NK-92 treated with Interleukin-12 subunit alpha and Interleukin-12 subunit beta, amount 100 ng/mL, for 24 hours (cell line): Measurements from ENCODE around the gene ARHGEF4.
"Not testable (repeated sequence)": the region's sequence is repeated elsewhere in the genome, so short reads cannot be mapped to it uniquely, and the experiment has no call there.

Source experiments
- DNase-seq: peaks from one replicate; lab custom pipeline; 2025; lab: John Stamatoyannopoulos, UW

ARHGEF4 gene

DNA sequence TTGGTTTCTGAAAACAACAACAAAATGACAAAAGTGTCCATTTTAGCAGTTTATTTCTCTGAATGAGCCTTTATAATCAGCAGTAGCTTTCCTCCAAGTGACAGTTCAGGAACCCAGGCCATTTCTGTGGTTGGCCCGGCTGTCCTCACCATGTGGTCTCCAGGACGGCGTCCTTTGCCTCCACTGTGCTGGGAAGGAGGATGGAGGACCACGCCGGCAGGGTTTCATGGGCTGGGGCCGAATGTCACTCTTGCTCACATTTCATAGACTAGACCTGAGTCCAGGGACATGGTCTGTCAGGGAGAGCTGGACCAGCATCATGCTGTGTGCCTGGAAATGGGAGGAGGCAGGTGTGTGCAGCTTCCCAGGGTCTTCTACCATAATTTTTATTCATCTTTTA is 50.9 kb downstream of the ARHGEF4 start:
- DNase-seq: no peak

DNA sequence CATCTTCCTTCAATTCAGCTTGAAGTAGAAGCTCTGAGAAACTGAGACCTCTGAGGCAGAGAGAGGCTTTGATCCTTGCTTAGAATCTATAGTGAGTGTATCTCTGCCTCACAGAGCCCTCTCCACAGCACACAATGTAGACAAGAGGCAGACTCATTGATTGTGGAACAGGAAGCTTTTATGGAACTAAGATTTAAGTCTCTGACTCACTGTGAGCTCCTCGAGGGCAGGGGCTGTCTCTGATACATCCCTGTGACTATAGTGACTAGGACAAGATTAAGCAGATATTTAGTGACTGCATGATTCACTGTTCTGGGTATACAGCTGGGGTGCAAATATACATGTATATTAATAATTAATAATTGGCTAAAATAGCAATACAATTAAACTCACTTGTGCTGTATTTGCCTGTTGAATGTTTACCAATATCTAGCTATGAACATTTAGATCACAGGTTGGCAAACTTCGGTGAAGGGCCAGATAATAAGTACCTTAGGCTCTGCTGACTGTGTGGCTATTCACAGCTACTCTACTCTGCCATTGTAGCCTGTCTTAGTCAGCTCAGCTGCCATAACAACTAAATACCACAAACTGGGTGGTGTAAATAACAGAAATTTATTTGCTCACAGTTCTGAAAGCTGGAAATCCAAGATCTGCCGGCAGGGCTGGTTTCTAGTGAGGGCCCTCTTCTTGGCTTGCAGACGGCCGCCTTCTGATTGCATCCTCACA is 54.4 kb downstream of the ARHGEF4 start:
- no peak for DNase-seq

DNA sequence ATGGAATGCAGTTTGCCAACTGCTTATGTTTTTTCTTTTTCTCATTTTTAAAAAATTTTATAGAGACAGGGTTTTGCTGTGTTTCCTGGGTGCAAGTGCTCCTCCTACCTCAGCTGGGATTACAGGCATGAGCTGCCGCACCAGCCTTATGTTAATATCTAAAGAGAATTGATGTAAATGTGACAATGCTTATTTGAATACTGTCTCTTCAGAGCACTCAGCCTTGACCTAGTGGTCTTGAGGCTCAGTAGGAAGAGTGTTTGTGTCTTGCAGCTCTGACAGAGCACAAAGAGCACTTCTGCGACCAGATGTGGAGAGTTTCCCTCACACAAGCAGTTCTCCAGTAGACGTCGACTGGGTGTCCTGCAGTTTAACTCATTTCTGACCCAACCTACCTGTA is 55.3 kb downstream of the ARHGEF4 start:
- no peak for DNase-seq

DNA sequence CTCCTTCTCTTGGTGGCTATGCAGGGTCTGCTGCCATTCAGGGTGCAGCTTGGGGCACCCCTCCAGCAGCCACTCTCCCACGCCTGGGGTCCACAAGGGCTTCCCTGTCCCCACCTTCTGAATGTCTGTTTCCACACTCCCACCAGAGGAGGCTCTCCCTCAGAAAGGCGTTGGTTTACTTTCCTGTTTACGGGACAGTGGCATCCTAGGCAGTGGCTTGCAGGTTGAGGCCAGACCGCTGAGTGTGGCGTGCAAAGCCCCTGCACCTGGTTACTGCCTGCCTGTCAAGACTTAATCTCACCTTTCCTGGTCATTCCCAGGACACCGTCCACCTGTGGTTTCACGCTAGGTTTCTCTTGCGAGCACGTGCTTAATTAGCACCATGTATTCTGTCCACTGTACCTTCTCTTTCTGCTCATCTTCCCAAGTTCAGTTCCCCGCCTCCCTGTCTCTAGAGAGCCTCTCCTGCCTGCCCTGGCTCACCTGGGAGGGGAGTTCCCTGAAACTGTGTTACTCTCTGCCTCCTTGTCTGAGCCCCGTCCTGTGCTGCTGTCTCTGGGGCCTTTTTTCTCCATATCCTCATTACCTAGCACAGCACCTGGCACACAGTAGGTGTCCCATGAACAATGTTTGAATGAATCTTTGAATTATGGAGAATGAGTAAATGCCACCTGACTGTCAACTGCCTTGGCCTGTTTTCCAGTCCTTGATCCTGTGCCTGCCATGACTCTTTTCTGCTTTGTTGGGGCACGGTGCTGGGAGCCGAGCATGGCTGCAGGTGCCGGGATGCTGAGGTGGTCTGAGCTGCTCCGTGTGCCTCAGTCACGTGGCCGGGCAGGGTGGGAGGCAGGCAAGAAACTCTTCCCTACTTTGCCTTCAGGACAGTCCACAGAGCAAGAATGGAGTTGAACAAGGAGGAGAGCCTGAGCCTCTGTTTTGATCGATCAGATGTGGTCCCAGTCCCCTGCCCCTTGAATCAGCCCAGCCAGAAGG is 56.4 kb downstream of the ARHGEF4 start:
- no peak for DNase-seq

DNA sequence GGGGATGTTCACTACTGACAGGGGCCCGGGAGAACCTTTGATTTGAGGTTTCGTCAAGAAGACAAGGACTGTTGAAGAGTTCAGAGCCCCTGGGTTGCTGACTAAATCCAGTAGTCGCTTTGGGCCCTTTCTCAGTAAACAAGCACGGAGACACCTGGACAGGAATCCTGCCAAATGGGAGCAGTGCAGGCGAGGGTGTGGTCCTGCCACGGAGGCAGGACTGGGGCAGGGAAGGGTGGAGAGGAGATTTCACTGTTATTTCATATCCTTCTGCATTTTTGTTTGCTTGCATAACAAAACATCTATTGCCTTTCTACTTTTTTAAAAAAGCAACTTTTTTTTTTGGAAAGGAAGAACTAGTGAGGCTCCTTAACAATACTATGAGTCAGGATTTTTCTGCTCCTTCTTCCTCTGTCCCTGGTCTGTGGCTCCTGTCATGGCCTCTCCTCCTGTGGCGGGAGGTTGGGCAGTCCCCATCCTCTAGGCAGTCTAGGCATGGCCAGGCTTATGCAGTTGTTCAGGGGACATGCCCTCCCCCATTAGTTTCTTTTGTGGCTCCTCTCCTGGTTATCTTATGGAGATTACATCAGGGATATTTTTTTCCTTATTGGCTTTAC is 57.7 kb downstream of the ARHGEF4 start:
- no peak for DNase-seq

DNA sequence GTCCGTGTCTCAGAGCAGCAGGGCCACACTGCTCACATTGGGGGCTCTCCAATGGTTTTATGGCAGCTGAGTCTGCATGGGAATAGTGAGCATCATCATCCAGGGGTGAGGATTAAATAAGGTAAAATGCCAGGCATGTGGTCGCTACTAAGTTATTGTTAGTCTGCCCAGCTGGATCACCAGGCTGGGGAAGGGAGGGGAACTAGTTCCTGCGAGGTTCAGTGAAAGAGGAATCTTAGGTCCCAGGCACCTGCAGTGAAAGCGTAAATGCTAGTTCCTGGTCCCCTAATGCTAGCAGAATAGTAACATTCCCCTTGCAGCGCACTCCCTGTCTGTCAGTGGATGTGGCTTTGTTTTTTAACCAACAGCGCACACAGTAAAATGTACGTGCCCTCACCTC is 60.1 kb downstream of the ARHGEF4 start:
- no peak for DNase-seq

DNA sequence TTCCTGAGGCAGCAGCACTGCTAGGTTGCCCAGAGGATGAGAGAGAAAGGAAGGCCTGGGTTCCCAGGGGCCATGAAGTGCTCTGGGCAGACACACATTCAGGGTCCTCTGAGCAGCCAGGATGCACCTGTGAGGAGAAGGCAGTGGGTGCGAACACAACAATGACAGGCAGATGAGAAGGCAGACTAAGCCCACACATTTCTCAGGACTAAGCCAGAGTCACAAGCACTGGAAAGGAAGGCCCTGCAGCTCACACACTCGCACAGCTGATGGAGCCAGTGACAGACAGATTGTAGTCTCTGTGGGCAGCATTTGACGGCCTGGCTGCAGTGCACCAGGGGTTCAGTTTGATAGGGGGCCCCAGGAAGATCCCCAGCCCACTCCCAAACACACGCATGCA is 61.8 kb downstream of the ARHGEF4 start:
- DNase-seq: no peak

DNA sequence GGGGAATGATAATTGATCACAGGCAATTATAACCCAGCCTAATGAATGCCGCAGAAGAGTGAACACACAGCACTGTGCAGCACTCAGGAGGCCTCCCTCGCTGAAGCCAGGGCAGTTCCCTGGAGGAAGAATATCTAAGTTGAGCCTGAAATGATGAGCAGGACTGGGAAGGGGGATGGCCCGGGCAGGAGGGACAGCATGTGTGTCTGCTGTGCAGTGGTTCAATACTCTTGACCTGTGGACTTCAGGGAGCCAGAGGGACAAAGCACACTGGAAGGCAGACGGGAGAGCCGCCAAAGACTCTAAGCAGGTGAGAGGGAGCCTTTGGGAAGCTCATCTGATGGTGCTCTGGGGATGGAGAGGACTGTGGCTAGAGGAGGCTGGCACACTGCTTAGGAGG is 62.6 kb downstream of the ARHGEF4 start:
- no peak for DNase-seq

DNA sequence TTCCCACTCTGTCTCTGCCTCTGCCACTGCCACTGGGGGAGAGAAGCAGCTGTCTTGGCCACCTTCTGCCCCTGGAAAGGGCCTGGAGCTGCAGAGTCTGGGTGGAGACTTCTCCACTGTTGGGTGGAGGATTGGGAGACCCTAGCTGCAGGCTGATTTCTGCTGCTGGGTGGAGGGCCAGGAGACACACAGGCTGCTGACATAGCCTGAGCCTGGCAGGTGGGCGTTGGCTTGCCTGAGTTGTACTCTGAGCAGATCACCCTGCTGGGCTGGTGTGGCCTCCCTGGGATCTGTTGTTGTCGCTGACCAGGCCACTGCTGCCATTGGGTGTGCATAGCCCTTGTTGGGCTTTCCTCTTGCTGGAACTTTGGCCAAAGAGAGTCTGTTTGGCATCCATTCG is 64.3 kb downstream of the ARHGEF4 start:
- DNase-seq: no peak

DNA sequence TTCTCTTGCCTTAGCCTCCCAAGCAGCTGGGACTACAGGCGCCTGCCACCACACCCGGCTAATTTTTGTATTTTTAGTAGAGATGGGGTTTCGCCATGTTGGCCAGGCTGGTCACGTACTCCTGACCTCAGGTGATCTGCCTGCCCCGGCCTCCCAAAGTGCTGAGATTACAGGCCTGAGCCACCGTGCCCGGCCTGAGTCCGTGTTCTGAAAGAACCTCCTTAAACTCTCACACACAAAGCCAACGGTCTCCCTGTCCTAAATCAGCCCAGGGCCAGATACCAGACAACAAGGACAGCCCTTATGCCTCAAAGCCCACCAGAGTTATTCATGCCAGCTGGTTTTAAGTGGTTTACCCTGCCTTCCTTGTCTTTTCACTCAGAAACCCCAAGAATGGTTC is 64.9 kb downstream of the ARHGEF4 start:
- DNase-seq: not testable (repeated sequence)

DNA sequence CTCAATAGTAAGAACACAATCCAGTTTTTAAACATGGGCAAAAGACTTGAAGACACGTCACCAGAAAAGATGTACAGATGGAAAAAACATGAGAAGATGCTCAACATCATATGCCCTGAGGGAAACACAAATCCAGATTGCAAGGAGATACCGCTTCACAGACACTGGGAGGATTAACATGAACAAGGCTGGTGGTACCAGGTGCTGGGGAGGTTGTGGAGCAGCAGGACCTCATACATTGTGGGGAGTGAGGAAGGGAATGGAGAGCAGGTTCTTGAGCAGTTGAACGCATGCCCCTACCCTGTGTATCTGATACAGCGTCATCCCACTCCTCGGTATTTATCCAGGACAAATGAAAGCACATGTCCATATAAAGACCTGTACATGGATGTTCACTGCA is 72.1 kb downstream of the ARHGEF4 start:
- DNase-seq: no peak

DNA sequence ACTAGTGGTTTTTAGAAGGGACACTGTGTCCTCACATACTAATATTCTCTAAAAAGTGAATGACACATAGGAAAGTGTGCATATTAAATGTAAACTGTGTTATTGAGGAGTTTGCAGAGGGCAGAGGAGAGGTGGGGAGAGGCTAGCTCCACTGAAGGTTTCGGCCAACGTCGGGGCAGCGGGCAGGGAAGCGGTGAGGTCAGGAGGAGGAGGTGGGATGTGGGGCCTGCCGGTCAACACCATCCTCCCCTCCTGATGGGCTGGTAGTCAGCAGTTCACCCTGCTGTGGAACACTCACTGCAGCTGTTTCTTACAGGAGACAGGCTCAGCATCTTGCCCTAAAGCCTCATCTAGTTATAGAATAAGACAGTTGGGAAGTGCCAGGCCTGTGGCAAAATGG is 74.2 kb downstream of the ARHGEF4 start:
- no peak for DNase-seq

DNA sequence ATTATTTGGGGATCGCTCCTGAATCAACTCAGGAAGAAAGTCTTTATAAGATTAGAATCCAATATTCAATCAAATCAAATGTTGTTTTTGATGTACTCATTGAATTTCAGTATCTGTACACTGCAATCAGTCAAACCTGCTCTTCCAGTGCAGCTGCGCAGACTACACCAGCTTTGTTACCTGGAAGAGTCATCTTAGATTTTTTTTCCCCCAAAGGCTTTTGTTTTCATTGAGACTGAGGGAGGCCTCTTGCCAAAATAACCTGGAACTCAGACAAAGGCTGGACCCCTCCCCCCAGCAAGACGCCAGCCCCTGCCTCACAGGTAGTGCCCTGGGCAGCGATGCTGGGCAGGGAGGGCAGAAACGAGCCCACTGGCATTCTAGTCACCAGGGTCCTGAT is 74.8 kb downstream of the ARHGEF4 start:
- DNase-seq: no peak

DNA sequence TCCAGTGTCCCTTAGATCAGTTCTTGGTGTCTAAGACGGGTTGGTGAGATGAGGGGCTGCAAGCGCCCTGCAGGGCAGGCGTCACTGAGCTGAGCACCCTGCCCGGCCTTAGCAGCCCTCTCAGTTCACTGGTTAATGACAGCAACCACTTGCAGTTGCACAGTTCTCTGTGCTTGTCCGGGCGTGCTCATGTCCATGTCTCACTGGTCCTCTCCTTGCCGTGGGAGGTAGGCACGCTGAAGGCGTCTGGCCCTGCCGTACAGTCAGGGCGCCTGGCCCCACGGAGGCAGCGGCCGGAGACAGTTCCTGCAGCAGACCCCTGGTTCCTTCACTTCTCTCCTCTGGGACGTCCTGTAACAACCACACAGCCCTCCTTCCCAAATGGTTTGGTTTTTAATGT is 75.3 kb downstream of the ARHGEF4 start:
- no peak for DNase-seq

DNA sequence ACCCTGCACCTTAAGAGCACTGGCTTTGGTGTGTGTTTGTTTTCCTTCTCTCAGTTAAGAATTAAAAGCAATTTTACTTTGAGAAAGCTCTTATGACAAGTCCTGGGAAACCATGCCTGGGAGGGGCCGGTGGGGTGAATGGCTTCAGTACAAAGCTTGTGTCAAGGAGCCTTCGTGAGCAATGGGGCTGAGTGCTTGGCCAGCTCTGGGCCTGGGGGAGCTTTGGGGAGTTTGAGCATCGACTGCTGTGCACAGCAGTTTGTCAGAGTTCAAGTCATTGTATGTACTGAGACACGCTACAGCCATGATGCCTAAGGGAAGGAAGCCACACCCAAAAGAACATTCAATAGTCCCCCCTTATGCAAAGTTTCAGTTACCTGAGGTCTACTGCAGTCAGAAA is 75.8 kb downstream of the ARHGEF4 start:
- no peak for DNase-seq

DNA sequence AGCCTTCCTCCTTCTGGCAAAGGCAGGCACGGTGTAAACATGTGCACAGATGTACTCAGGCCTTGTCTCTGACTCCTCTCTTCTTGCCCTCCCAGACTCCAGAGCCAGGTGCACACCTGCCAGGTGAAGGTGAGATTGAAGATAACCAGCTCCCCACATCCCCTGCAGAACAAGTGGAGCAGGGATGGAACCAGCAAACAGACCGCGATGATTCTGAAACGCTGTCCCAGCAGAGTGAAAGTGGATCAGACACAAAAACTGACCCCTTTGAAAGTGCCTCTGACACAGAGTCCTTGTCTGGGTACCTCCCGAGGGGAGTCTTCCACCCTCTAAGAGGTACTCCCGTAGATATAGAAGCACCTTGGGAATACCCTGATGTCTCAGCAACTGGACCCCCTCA is 77.2 kb downstream of the ARHGEF4 start:
- DNase-seq: no peak

DNA sequence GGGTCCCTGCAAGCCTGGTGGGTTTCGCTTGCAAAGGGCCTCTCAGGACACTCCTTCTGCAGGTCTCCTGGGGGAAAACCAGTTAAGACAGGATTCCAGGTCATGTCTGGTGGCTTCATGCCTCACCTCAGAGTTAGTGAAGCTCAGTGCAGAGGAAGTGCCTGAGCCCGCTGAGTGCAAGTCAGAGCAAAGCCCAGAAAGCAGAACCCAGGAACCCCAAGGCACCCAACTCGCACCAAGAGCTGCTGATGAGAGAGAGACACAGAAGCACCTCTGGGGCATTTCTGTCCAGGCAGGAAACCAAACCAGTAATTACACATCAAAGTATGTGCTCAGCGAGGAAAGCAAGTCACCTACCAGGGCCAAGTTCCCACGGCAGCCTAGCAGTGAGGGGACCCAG is 78.4 kb downstream of the ARHGEF4 start:
- no peak for DNase-seq

DNA sequence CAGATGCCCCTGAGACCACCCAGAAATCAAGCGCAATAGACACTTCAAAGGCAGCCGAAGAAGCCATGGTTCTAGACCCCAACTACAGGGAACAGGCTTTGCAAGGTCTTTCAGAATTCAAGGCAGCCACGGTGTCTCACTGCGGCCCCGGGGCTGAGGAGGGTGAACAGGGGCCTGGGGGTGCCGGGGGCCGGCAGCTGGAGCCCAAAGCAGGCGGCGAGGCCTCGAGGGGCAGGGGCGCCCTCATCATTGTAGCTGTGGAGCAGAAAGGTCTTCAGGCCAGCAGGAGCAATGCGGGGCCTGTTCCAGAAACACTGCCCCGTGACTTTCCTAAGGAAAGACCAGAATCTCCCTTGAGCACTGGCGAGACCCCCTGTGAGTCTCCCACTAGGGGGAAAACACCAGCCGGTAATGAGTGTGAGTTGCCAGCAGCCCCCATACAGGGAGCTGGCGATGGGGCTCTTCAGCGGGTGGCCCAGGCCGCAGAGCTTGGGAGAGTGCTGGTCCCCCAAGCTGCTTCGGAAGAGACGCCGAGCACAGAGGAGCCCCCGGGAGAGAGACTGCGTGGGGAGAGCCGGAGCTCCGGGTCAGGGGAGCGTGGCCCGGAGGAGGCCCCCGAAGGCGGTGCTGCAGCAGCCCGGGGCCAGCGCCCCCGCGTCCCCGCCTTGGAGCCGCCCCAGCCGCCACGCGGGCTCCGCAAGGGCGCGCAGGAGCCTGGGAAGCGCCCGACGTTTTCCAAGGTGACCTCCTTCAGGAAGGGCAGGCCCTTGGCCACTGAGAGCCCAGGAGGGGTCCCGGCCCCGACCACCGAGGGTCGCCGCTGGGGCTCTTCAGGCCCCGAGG is 79.1 kb downstream of the ARHGEF4 start:
- no peak for DNase-seq

DNA sequence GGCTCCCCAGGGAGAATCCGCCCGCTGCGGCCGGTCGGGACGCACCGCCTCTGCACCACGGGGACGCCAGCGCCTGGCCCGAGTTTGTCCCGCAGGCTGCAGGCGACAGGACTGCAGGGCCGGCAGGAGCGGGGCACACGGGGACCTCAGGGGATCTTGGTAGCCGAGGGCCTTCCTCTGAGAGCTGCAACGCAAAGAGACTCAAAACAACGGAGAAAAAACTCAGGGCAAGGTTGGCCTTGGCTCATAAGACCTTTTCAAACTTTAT is 79.7 kb downstream of the ARHGEF4 start:
- no peak for DNase-seq

DNA sequence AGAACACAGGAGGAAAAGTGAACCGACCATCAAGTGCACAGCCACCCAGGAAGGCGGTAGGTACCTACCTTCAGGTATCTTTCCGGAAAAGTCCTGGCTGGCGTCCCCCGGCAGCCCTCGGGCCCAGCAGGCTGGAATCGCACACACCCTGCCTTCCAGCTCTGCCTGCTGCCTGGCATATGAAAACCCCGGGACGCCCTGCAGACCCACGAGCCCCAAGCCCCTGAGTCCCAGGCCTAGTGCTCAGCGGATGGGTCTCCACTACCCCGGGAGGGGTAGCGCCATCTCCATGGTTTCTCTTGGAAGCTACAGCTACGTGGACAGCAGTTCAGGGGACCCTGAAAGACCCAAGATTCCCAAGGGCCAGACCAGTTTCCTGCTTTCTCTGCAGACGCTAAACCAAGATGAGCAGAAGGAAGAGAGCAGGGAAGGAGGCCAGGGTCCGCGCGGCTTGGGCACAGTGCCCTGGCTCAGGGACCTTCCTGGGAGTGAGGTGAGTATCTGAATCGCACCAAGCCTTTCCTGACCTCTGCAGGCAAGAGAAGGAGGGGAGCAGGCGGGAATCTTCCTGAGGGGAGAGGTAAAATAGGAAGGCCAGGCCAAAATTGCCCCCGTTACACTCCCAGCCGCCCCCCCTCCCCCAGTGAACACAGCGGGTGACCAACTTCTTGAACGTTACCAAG is 80.4 kb downstream of the ARHGEF4 start:
- no peak for DNase-seq

DNA sequence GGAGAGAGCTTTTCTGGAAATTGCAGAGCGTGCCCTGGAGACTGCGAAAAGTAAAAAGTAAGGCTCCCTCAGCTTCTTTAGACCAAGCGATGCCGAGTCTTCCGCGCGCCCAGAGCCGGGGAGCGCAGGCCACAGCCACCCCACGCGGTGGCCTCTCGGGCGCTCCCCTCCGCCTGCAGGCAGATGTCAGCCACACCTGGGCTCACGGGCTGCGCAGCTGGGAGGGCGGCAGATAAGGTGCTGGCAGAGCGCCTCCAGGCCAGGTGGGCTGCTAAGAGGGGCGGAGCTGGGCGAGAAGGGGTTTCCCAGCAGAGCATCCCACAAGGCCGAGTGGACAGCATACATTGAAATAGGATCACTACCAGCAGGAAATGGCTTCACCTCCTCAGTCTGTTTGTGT is 81.7 kb downstream of the ARHGEF4 start:
- no peak for DNase-seq
